ENCODE measurements around the gene HOMER2. TPM values are rescaled to one million over a fixed set of nuclear protein-coding genes. Genes with fewer than 3 reads are reported as not detected.

The HOMER2 gene
- total RNA-seq, 1 experiment from 2014 or later = 22.6 TPM

GRCh38 chr15:82843566-82843965, 109.0 kb downstream of the HOMER2 start:
- Histone ChIP-seq H3K9ac (ENCODE audit: low read length) (no peak overlapping the region), H3K4me2 (ENCODE audit: low read length) (no peak overlapping the region), H3K27me3 (ENCODE audit: low read length) (no peaks in the 10 kb centered on the region), H3K9me3 (ENCODE audit: low read length) (no peaks in the 10 kb centered on the region), H3K4me3 (ENCODE audit: low read length) (no peak overlapping the region), H3K4me1 (ENCODE audit: insufficient read depth, low read length) (no peaks in the 10 kb centered on the region), H3K9me2 (replicated peaks; ENCODE audit: low read length) (no peaks in the 10 kb centered on the region), H2AFZ (ENCODE audit: low read length) (no peak overlapping the region), H3K27ac (ENCODE audit: low read length) (no peak overlapping the region), H3K79me2 (ENCODE audit: low read length) (no peaks in the 10 kb centered on the region), H3F3A (ENCODE audit: low read length, unreplicated experiment) (peaks cover 5% of the 10 kb centered on the region), H4K20me1 (ENCODE audit: low read length) (no peaks in the 10 kb centered on the region), H3K36me3 (ENCODE audit: low read depth, low read length) (no peaks in the 10 kb centered on the region)
- CTCF ChIA-PET = no interaction called here
- no peak for DNase-seq
- BruUV-seq (replicated peaks) = no TSS peak
- intact Hi-C loops (cut with micrococcal nuclease) = no loop called here
- TF ChIP-seq EZH2 (IDR thresholded peaks at IDR 0.05; ENCODE audit: low read length, unreplicated experiment) (no peak), EZH2phosphoT487 (IDR thresholded peaks at IDR 0.05; ENCODE audit: borderline replicate concordance, low read length) (no peak), CTCF (conservative IDR thresholded peaks at IDR 0.05; ENCODE audit: low read depth, low read length) (no peak)
- POLR2A ChIA-PET (ENCODE audit: unreplicated experiment) = no interaction called here
- ATAC-seq = no peak

GRCh38 chr15:82840166-82840565, 112.4 kb downstream of the HOMER2 start:
- no peak for ATAC-seq
- CTCF ChIA-PET = no interaction called here
- intact Hi-C loops (cut with micrococcal nuclease) = no loop called here

GRCh38 chr15:82839136-82839535, 113.4 kb downstream of the HOMER2 start:
- CTCF ChIA-PET = no interaction called here
- POLR2A ChIA-PET (ENCODE audit: unreplicated experiment) = no interaction called here
- DNase-seq = no peak

More at GRCh38 chr15:82840166-82840565, 112.4 kb downstream of the HOMER2 start:
- H3K4me1 ChIP-seq (ENCODE audit: insufficient read depth, low read length) = no peaks in the 10 kb centered on the region
- no peak overlapping the region for H3K4me3 ChIP-seq (ENCODE audit: low read length)
- H3K36me3 ChIP-seq (ENCODE audit: low read depth, low read length) = peaks cover 13% of the 10 kb centered on the region
- H3K9me3 ChIP-seq (ENCODE audit: low read length) = no peaks in the 10 kb centered on the region
- peaks cover 5% of the 10 kb centered on the region for H3F3A ChIP-seq (ENCODE audit: low read length, unreplicated experiment)
- no peaks in the 10 kb centered on the region for H3K27me3 ChIP-seq (ENCODE audit: low read length)
- TF ChIP-seq EZH2 (IDR thresholded peaks at IDR 0.05; ENCODE audit: low read length, unreplicated experiment) = no peak
- TF ChIP-seq EZH2phosphoT487 (IDR thresholded peaks at IDR 0.05; ENCODE audit: borderline replicate concordance, low read length) = no peak
- no peak for TF ChIP-seq CTCF (conservative IDR thresholded peaks at IDR 0.05; ENCODE audit: low read depth, low read length)
- H3K4me2 ChIP-seq (ENCODE audit: low read length) = no peak overlapping the region
- no peak overlapping the region for H3K9ac ChIP-seq (ENCODE audit: low read length)
- no peaks in the 10 kb centered on the region for H3K9me2 ChIP-seq (replicated peaks; ENCODE audit: low read length)
- H3K79me2 ChIP-seq (ENCODE audit: low read length) = no peaks in the 10 kb centered on the region
- no peak for DNase-seq
- H2AFZ ChIP-seq (ENCODE audit: low read length) = no peak overlapping the region
- no TSS peak for BruUV-seq (replicated peaks)
- H4K20me1 ChIP-seq (ENCODE audit: low read length) = no peaks in the 10 kb centered on the region
- no peak overlapping the region for H3K27ac ChIP-seq (ENCODE audit: low read length)
- POLR2A ChIA-PET (ENCODE audit: unreplicated experiment) = no interaction called here

More at GRCh38 chr15:82839136-82839535, 113.4 kb downstream of the HOMER2 start:
- H3K27me3 ChIP-seq (ENCODE audit: low read length) = no peaks in the 10 kb centered on the region
- peaks cover 5% of the 10 kb centered on the region for H3F3A ChIP-seq (ENCODE audit: low read length, unreplicated experiment)
- H3K36me3 ChIP-seq (ENCODE audit: low read depth, low read length) = peaks cover 20% of the 10 kb centered on the region
- no peak for ATAC-seq
- TF ChIP-seq EZH2phosphoT487 (IDR thresholded peaks at IDR 0.05; ENCODE audit: borderline replicate concordance, low read length) (no peak), CTCF (conservative IDR thresholded peaks at IDR 0.05; ENCODE audit: low read depth, low read length) (no peak), EZH2 (IDR thresholded peaks at IDR 0.05; ENCODE audit: low read length, unreplicated experiment) (no peak)
- H3K9me2 ChIP-seq (replicated peaks; ENCODE audit: low read length) = no peaks in the 10 kb centered on the region
- H4K20me1 ChIP-seq (ENCODE audit: low read length) = no peaks in the 10 kb centered on the region
- H3K4me2 ChIP-seq (ENCODE audit: low read length) = no peak overlapping the region
- no peak overlapping the region for H3K27ac ChIP-seq (ENCODE audit: low read length)
- H3K9me3 ChIP-seq (ENCODE audit: low read length) = no peaks in the 10 kb centered on the region
- BruUV-seq (replicated peaks) = no TSS peak
- intact Hi-C loops (cut with micrococcal nuclease) = no loop called here
- H3K9ac ChIP-seq (ENCODE audit: low read length) = no peak overlapping the region
- H3K4me3 ChIP-seq (ENCODE audit: low read length) = no peak overlapping the region
- no peaks in the 10 kb centered on the region for H3K4me1 ChIP-seq (ENCODE audit: insufficient read depth, low read length)
- no peaks in the 10 kb centered on the region for H3K79me2 ChIP-seq (ENCODE audit: low read length)
- H2AFZ ChIP-seq (ENCODE audit: low read length) = no peak overlapping the region

Data from PC-3 (cell line).